Measurements from ENCODE around the gene KCNQ1. TPM values are rescaled to one million over a fixed set of nuclear protein-coding genes. Genes with fewer than 3 reads are reported as not detected.

The KCNQ1 gene
- total and polyA plus RNA-seq, 2 donors (not counting 1 experiment from before 2014, with no cell fraction given): not detected

DNA sequence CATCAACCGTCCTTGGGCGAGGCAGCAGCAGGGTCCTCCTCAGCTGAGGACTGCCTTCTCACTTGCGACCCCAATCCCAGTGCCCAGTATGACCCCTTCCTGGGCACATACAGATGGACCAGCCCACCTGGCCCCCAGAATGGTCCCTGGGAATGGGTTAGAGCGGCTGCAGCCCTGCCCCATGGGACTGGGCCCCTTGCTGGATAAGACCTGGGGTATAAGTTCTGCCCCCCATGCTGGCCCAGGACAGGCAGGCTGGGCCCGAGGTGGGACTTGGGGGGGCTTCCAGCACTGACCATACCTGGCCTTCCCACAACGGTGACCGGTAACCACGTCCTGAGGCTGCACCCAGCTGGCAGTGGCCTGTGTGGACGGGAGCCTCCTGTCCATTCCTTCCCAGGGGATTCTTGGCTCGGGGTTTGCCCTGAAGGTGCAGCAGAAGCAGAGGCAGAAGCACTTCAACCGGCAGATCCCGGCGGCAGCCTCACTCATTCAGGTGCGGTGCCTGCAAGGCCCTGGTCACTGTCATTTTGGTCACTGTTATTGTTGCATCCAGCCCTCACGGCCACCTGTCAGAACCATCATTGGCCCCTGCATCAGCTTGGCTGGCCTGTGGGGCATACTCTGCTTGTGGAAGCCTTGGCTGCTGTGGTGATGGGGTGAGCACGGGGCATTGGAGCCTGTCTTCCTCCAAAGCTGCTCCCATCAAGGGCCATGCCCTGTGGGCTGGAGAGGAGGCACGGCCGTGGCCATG is 140.2 kb downstream of the KCNQ1 start:
- Histone ChIP-seq H3K79me2 (ENCODE audit: control insufficient read depth, insufficient read depth, low read length) (no peaks in the 10 kb centered on the region), H4K20me1 (ENCODE audit: control insufficient read depth, extremely low read depth, insufficient read depth, low read length) (no peaks in the 10 kb centered on the region), H3K27me3 (ENCODE audit: control insufficient read depth, insufficient read depth, low read length) (no peaks in the 10 kb centered on the region), H3K4me1 (ENCODE audit: control insufficient read depth, extremely low read depth, insufficient read depth, low read length) (no peaks in the 10 kb centered on the region), H3K9ac (ENCODE audit: insufficient read depth, low read length) (no peak overlapping the region), H3K4me3 (replicated peaks in 1 of 4; ENCODE audit: control extremely low read depth in 1 of 4, insufficient read depth in 1 of 4, low read depth in 3 of 4, low read length in 4 of 4) (no peak overlapping the region), H3K4me2 (ENCODE audit: extremely low read depth, insufficient read depth, low read length) (no peak overlapping the region), H3K27ac (ENCODE audit: insufficient read depth, low read length) (no peak overlapping the region), H3K9me3 (ENCODE audit: control insufficient read depth, insufficient read depth, low read depth, low read length) (no peaks in the 10 kb centered on the region), H3K36me3 (ENCODE audit: control insufficient read depth, insufficient read depth, low read length) (no peaks in the 10 kb centered on the region), H2AFZ (ENCODE audit: low read length) (no peak overlapping the region)
- TF ChIP-seq, protein P1, sequence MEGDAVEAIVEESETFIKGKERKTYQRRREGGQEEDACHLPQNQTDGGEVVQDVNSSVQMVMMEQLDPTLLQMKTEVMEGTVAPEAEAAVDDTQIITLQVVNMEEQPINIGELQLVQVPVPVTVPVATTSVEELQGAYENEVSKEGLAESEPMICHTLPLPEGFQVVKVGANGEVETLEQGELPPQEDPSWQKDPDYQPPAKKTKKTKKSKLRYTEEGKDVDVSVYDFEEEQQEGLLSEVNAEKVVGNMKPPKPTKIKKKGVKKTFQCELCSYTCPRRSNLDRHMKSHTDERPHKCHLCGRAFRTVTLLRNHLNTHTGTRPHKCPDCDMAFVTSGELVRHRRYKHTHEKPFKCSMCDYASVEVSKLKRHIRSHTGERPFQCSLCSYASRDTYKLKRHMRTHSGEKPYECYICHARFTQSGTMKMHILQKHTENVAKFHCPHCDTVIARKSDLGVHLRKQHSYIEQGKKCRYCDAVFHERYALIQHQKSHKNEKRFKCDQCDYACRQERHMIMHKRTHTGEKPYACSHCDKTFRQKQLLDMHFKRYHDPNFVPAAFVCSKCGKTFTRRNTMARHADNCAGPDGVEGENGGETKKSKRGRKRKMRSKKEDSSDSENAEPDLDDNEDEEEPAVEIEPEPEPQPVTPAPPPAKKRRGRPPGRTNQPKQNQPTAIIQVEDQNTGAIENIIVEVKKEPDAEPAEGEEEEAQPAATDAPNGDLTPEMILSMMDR (conservative IDR thresholded peaks at IDR 0.05 in 1 of 2, IDR thresholded peaks at IDR 0.05 in 1 of 2; ENCODE audit: low read depth in 1 of 2, low read length in 2 of 2): no peak
- TF ChIP-seq EZH2 (IDR thresholded peaks at IDR 0.05; ENCODE audit: low read length, missing control alignments): no peak
- DNase-seq (ENCODE audit: low read depth in 2 of 2): no peak

- Histone ChIP-seq H3K4me3 (replicated peaks in 1 of 4; ENCODE audit: control extremely low read depth in 1 of 4, insufficient read depth in 1 of 4, low read depth in 3 of 4, low read length in 4 of 4) (no peak overlapping the region), H3K4me1 (ENCODE audit: control insufficient read depth, extremely low read depth, insufficient read depth, low read length) (no peaks in the 10 kb centered on the region), H3K36me3 (ENCODE audit: control insufficient read depth, insufficient read depth, low read length) (no peaks in the 10 kb centered on the region), H4K20me1 (ENCODE audit: control insufficient read depth, extremely low read depth, insufficient read depth, low read length) (no peaks in the 10 kb centered on the region), H2AFZ (ENCODE audit: low read length) (no peak overlapping the region), H3K9me3 (ENCODE audit: control insufficient read depth, insufficient read depth, low read depth, low read length) (no peaks in the 10 kb centered on the region), H3K79me2 (ENCODE audit: control insufficient read depth, insufficient read depth, low read length) (no peaks in the 10 kb centered on the region), H3K4me2 (ENCODE audit: extremely low read depth, insufficient read depth, low read length) (no peak overlapping the region), H3K9ac (ENCODE audit: insufficient read depth, low read length) (no peak overlapping the region), H3K27ac (ENCODE audit: insufficient read depth, low read length) (no peak overlapping the region), H3K27me3 (ENCODE audit: control insufficient read depth, insufficient read depth, low read length) (no peaks in the 10 kb centered on the region)
- TF ChIP-seq EZH2 (IDR thresholded peaks at IDR 0.05; ENCODE audit: low read length, missing control alignments): no peak
- TF ChIP-seq, protein P1 (conservative IDR thresholded peaks at IDR 0.05 in 1 of 2, IDR thresholded peaks at IDR 0.05 in 1 of 2; ENCODE audit: low read depth in 1 of 2, low read length in 2 of 2): no peak
- no peak for DNase-seq (ENCODE audit: low read depth in 2 of 2)
Observed at GRCh38 chr11:2585566-2586086, 140.8 kb downstream of the KCNQ1 start.

DNA sequence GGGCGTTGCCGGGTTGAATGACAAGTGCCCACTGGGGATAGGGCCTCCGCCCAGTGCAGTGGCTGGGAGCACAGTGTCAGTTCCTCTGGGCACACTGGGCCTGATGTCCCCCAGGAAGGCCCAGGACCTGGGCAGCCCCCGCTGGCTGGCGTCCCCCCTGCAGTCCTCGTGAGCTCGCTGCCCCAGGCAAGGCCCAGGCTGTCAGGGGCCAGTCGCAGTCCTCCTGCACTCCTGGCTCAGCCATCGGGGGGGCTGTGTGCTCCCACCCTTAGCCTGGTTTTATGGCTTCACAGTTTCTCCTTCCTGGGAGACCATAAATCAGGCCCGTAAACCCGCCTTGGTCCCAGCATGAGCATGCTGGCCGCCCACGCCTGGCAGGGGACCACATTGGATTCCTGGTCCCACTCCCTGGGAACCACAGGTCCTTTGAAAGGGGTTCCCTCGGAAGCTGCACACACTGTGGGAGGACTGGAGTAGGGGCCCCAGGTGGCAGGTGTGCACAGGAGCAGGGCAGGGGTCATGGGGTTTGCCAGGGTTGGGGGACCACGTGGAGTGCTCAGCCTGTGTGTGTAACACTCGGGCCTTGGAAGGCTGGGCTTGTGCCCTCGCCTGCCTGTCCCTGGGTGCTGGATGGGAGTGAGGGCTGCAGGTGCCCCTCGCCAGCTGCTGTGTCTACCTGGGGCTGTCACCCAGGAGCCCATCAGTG is 141.4 kb downstream of the KCNQ1 start:
- H3K36me3 ChIP-seq (ENCODE audit: control insufficient read depth, insufficient read depth, low read length): no peaks in the 10 kb centered on the region
- no peak overlapping the region for H3K4me2 ChIP-seq (ENCODE audit: extremely low read depth, insufficient read depth, low read length)
- DNase-seq (ENCODE audit: low read depth in 2 of 2): no peak
- H3K27ac ChIP-seq (ENCODE audit: insufficient read depth, low read length): no peak overlapping the region
- TF ChIP-seq EZH2 (IDR thresholded peaks at IDR 0.05; ENCODE audit: low read length, missing control alignments): no peak
- no peaks in the 10 kb centered on the region for H3K27me3 ChIP-seq (ENCODE audit: control insufficient read depth, insufficient read depth, low read length)
- no peak overlapping the region for H2AFZ ChIP-seq (ENCODE audit: low read length)
- H3K4me1 ChIP-seq (ENCODE audit: control insufficient read depth, extremely low read depth, insufficient read depth, low read length): no peaks in the 10 kb centered on the region
- H3K9me3 ChIP-seq (ENCODE audit: control insufficient read depth, insufficient read depth, low read depth, low read length): no peaks in the 10 kb centered on the region
- no peaks in the 10 kb centered on the region for H3K79me2 ChIP-seq (ENCODE audit: control insufficient read depth, insufficient read depth, low read length)
- no peak overlapping the region for H3K4me3 ChIP-seq (replicated peaks in 1 of 4; ENCODE audit: control extremely low read depth in 1 of 4, insufficient read depth in 1 of 4, low read depth in 3 of 4, low read length in 4 of 4)
- no peaks in the 10 kb centered on the region for H4K20me1 ChIP-seq (ENCODE audit: control insufficient read depth, extremely low read depth, insufficient read depth, low read length)
- H3K9ac ChIP-seq (ENCODE audit: insufficient read depth, low read length): no peak overlapping the region

Measured in fibroblast of lung (primary cell).